HEK293T (cell line): Measurements from ENCODE around the gene CEACAM3.

ENCODE experiments used
- ARNT ChIP-seq: fragments of 450-650 bp; IDR thresholded peaks from 2 replicates; pipeline ENCODE4 v1.6.1; 2017; ENCODE audit warnings: mild to moderate bottlenecking
- BHLHE40 ChIP-seq: fragments of 450-650 bp; IDR thresholded peaks from 2 replicates; pipeline ENCODE4 v1.6.1; 2016; ENCODE audit warnings: mild to moderate bottlenecking, moderate library complexity, borderline replicate concordance
- ELF4 ChIP-seq: fragments of 450-650 bp; IDR thresholded peaks from 2 replicates; pipeline ENCODE4 v1.6.1; 2017; ENCODE audit warnings: antibody characterized with exemption
- FOXA1 ChIP-seq: fragments of 450-650 bp; IDR thresholded peaks from 2 replicates; pipeline ENCODE4 v1.6.1; 2016; ENCODE audit warnings: mild to moderate bottlenecking
- FOXK2 ChIP-seq: fragments of 450-650 bp; IDR thresholded peaks from 2 replicates; pipeline ENCODE4 v1.6.1; 2016; ENCODE audit warnings: mild to moderate bottlenecking
- FOXM1 ChIP-seq: fragments of 450-650 bp; IDR thresholded peaks from 2 replicates; pipeline ENCODE4 v1.6.1; 2017; ENCODE audit warnings: mild to moderate bottlenecking, borderline replicate concordance
- HDGF ChIP-seq: fragments of 450-650 bp; IDR thresholded peaks from 2 replicates; pipeline ENCODE4 v1.6.1; 2017; ENCODE audit warnings: antibody characterized with exemption, borderline replicate concordance
- L3MBTL2 ChIP-seq: fragments of 450-650 bp; conservative IDR thresholded peaks from 2 replicates; pipeline ENCODE4 v1.6.1; 2016; ENCODE audit warnings: mild to moderate bottlenecking
- SP1 ChIP-seq: fragments of 450-650 bp; IDR thresholded peaks from 2 replicates; pipeline ENCODE4 v1.6.1; 2017
- SUZ12 ChIP-seq: fragments of 450-650 bp; IDR thresholded peaks from 2 replicates; pipeline ENCODE4 v1.6.1; 2016; ENCODE audit warnings: mild to moderate bottlenecking
- TARDBP ChIP-seq: fragments of 450-650 bp; IDR thresholded peaks from 2 replicates; pipeline ENCODE4 v1.6.1; 2016
- ZNF384 ChIP-seq: fragments of 450-650 bp; IDR thresholded peaks from 2 replicates; pipeline ENCODE4 v1.6.1; 2016

DNA sequence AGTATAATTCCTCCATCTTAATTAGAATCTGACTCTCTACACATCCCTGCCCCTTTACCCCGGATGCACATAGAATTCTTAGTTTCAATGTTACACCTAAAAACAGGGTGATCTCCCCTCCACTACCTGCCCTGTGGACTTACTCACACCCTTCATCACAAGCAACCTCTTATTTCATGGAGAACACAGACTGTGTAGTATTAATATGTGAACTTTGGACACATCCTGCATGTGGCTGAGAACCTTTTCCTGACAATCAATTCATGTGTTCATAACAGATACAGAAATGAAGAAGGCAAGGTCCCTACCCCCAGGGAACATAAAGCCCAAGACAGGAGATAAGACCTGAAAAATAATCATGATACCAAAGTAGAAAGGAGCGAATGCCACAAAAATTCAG, 29.3 kb upstream of the CEACAM3 start:
- TF ChIP-seq SP1 = no peak
- no peak for TF ChIP-seq FOXA1
- no peak for TF ChIP-seq HDGF
- TF ChIP-seq BHLHE40 = no peak
- TF ChIP-seq SUZ12 = no peak
- TF ChIP-seq FOXK2 = no peak
- TF ChIP-seq TARDBP = no peak
- no peak for TF ChIP-seq FOXM1
- TF ChIP-seq ELF4 = no peak
- TF ChIP-seq L3MBTL2 = no peak
- TF ChIP-seq ZNF384 = no peak
- TF ChIP-seq ARNT = no peak
